HFFc6 (cell line): ENCODE measurements around the gene JAKMIP1. TPM values are rescaled to one million over a fixed set of nuclear protein-coding genes. Genes with fewer than 3 reads are reported as not detected.

Source experiments
- DNase-seq: peaks from one replicate; pipeline ENCODE4 v3.0.0-alpha.2; 2018
- H3K27ac Mint-ChIP-seq: 2 replicates; pipeline ENCODE4 v1.8.0; 2020; ENCODE audit warnings: mild to moderate bottlenecking, mixed read lengths
- H3K27me3 Mint-ChIP-seq: 2 replicates; pipeline ENCODE4 v1.8.0; 2021; ENCODE audit warnings: mild to moderate bottlenecking, moderate library complexity, mixed read lengths; ENCODE audit not compliant: insufficient read depth
- H3K36me3 Mint-ChIP-seq: 2 replicates; pipeline ENCODE4 v1.8.0; 2021; ENCODE audit warnings: low read depth, mixed read lengths
- H3K4me1 Mint-ChIP-seq: 2 replicates; pipeline ENCODE4 v1.8.0; 2020; ENCODE audit warnings: low read depth, mixed read lengths
- H3K4me3 Mint-ChIP-seq: 2 replicates; pipeline ENCODE4 v1.8.0; 2020; ENCODE audit warnings: mild to moderate bottlenecking, moderate library complexity, mixed read lengths
- H3K9me3 Mint-ChIP-seq: 2 replicates; pipeline ENCODE4 v1.8.0; 2020; ENCODE audit warnings: mild to moderate bottlenecking, mixed read lengths
- total RNA-seq, 6 experiments: library from RNA; stranded (reverse); fragmentation: NEBNext Ultra II Directional; extraction: Animal tissue kit (Norgen Biotek cat#: 25700); gene quantifications; 2 replicates in 1 of 6; 3 replicates in 5 of 6; pipeline ENCODE4 v1.2.3, GENCODE V29; 2021
- TF ChIP-seq, protein P1 (sequence below): fragments of 200-600 bp; sonication (generic); IDR thresholded peaks from 2 replicates; pipeline ENCODE4 v1.5.0; 2021; ENCODE audit warnings: antibody characterized with exemption, mild to moderate bottlenecking

JAKMIP1 gene
- total RNA-seq, 6 experiments from 2014 or later, result not detected

DNA sequence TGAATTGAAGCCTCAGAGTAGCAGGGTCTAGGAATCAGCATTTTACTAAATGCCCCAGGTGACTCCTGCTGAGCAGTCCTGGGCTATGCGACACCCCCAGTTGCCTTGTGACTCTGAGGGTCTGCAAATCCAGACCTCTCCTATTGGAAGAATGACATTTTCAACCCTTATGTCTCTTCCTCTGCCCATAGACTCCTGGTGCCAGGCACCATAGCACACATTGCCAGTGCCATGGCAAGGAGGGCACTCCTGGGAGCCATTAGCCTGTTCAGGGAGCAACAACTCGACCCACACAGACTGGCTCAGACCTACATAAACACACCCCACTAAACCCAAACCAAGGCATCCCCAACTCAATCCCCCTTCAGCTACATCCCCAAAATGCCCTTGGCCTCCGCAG lies 3.7 kb upstream of the JAKMIP1 start:
- Mint-ChIP-seq H3K4me3 (no peak overlapping the region), H3K27ac (no peak overlapping the region), H3K36me3 (no peaks in the 10 kb centered on the region), H3K4me1 (no peaks in the 10 kb centered on the region), H3K27me3 (peaks cover 11% of the 10 kb centered on the region), H3K9me3 (peaks cover 20% of the 10 kb centered on the region)
- TF ChIP-seq, protein P1, sequence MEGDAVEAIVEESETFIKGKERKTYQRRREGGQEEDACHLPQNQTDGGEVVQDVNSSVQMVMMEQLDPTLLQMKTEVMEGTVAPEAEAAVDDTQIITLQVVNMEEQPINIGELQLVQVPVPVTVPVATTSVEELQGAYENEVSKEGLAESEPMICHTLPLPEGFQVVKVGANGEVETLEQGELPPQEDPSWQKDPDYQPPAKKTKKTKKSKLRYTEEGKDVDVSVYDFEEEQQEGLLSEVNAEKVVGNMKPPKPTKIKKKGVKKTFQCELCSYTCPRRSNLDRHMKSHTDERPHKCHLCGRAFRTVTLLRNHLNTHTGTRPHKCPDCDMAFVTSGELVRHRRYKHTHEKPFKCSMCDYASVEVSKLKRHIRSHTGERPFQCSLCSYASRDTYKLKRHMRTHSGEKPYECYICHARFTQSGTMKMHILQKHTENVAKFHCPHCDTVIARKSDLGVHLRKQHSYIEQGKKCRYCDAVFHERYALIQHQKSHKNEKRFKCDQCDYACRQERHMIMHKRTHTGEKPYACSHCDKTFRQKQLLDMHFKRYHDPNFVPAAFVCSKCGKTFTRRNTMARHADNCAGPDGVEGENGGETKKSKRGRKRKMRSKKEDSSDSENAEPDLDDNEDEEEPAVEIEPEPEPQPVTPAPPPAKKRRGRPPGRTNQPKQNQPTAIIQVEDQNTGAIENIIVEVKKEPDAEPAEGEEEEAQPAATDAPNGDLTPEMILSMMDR, result no peak
- no peak for DNase-seq

DNA sequence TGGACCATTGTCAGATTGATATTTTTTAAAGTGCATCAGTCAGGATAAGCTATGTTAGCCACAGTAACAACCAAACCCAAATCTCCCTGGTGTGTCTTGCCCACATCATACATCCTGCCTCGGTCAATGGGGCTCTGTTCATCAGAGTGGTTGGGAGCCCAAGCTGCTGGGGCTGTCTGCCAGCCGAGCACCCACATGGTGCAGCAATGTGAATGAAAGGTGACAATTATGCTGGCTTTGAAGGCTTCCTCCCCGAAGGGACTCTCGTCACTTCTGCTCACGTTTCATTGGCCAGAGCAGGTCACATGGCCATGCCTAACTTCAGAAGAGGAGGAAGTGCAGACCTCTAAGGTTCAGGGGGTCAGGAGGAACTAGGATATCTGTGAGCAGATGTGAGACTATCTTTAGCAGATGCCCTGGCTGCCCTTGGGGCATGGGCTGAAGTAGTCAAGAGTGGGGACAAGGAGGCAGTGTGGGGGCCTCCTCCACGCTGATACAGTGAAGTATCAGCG lies 1.3 kb upstream of the JAKMIP1 start:
- Mint-ChIP-seq H3K4me1 (no peaks in the 10 kb centered on the region), H3K36me3 (no peaks in the 10 kb centered on the region), H3K9me3 (peaks cover 11% of the 10 kb centered on the region), H3K4me3 (no peak overlapping the region), H3K27me3 (peaks cover 27% of the 10 kb centered on the region), H3K27ac (no peak overlapping the region)
- no peak for DNase-seq
- TF ChIP-seq, protein P1, result no peak

DNA sequence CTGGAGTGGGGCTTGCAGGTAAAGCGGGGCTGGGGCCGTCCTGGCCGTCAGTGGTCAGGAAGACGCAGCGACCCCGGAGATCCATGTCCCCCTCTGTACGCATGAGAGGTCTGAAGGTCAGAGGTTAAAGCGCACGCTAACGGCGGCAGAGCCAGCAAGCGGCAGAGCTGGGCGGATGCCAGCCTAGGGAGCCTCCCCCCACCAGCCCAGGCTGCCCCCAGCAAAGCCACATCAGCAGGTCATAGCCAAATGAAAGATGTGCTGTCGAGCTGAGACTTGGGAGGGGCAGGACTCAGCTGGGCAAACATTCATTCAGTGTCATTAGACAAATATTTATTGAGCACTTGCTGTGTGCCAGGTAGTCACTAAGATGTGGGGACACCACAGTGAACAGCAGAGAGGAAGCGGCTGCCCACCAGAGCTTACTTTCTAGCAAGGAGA lies 593 bp upstream of the JAKMIP1 start:
- peaks cover 9% of the 10 kb centered on the region for H3K9me3 Mint-ChIP-seq
- H3K4me3 Mint-ChIP-seq, result no peak overlapping the region
- no peaks in the 10 kb centered on the region for H3K4me1 Mint-ChIP-seq
- H3K27ac Mint-ChIP-seq, result no peak overlapping the region
- TF ChIP-seq, protein P1, result no peak
- DNase-seq, result no peak
- no peaks in the 10 kb centered on the region for H3K36me3 Mint-ChIP-seq
- H3K27me3 Mint-ChIP-seq, result peaks cover 24% of the 10 kb centered on the region

GRCh38 chr4:6199422-6199921 lies 877 bp downstream of the JAKMIP1 start:
- no peak overlapping the region for H3K27ac Mint-ChIP-seq
- no peaks in the 10 kb centered on the region for H3K4me1 Mint-ChIP-seq
- peaks cover 24% of the 10 kb centered on the region for H3K27me3 Mint-ChIP-seq
- H3K9me3 Mint-ChIP-seq, result peaks cover 9% of the 10 kb centered on the region
- H3K36me3 Mint-ChIP-seq, result no peaks in the 10 kb centered on the region
- H3K4me3 Mint-ChIP-seq, result no peak overlapping the region
- no peak for DNase-seq
- TF ChIP-seq, protein P1, result no peak

- DNase-seq, result no peak
- Mint-ChIP-seq H3K27ac (no peak overlapping the region), H3K4me1 (no peaks in the 10 kb centered on the region), H3K36me3 (no peaks in the 10 kb centered on the region), H3K4me3 (no peak overlapping the region), H3K9me3 (peaks cover 10% of the 10 kb centered on the region), H3K27me3 (peaks cover 25% of the 10 kb centered on the region)
- TF ChIP-seq, protein P1, result no peak
These were observed 1.5 kb downstream of the JAKMIP1 start for GRCh38 chr4:6198768-6199421.
